Activated CD4-positive, alpha-beta T cell treated with anti-CD3 and anti-CD28 coated beads for 36 hours (primary cell): ENCODE data around the gene MRPL53. TPM values are rescaled to one million over a fixed set of nuclear protein-coding genes. Genes with fewer than 3 reads are reported as not detected.
A peak's percentile ranks its signal among the peaks of the same experiment; 100 is the strongest.
"Not testable (repeated sequence)": the region's sequence is repeated elsewhere in the genome, so short reads cannot be mapped to it uniquely, and the experiment has no call there.

Experiments used
- ATAC-seq: fragments of 200-7000 bp; cut with Tn5 transposase; one replicate; pipeline ENCODE4 v1.10.0; 2021; ENCODE audit warnings: mild to moderate bottlenecking, moderate library complexity
- CTCF ChIA-PET: fragments of 350-600 bp; sonication (Branson Sonifier 250); formaldehyde crosslinking; loops from one replicate; lab custom pipeline; 2021; ENCODE audit warnings: antibody characterized with exemption; lab: Charles Lee
- POLR2A ChIA-PET: fragments of 350-600 bp; sonication (Branson Sonifier 250); formaldehyde crosslinking; loops from one replicate; lab custom pipeline; 2021; ENCODE audit warnings: antibody characterized with exemption, inconsistent platforms; lab: Charles Lee
- DNase-seq: peaks from one replicate; pipeline ENCODE4 v3.0.0-alpha.2; 2020
- H3K27ac Mint-ChIP-seq: one replicate; pipeline ENCODE4 v1.8.0; 2021; ENCODE audit warnings: mixed read lengths
- H3K27me3 Mint-ChIP-seq: one replicate; pipeline ENCODE4 v1.8.0; 2021; ENCODE audit warnings: mixed read lengths
- H3K36me3 Mint-ChIP-seq: one replicate; pipeline ENCODE4 v1.8.0; 2021; ENCODE audit warnings: low read depth, mixed read lengths
- H3K4me1 Mint-ChIP-seq: one replicate; pipeline ENCODE4 v1.8.0; 2021; ENCODE audit warnings: mixed read lengths
- H3K4me3 Mint-ChIP-seq: one replicate; pipeline ENCODE4 v1.8.0; 2021; ENCODE audit warnings: mild to moderate bottlenecking, moderate library complexity, mixed read lengths
- H3K9me3 Mint-ChIP-seq: one replicate; pipeline ENCODE4 v1.8.0; 2021; ENCODE audit warnings: low read depth, mixed read lengths
- intact Hi-C, 2 experiments: fragments of 100-400 bp; cut with DNase I in 1 of 2; cut with micrococcal nuclease in 1 of 2; formaldehyde crosslinking; loops; one replicate each; pipeline versions ENCODE4 v1.14.2 to v1.15.1; 2022 to 2024; cut with DNase I, micrococcal nuclease
- total RNA-seq, 2 experiments: library from RNA; stranded (reverse); gene quantifications; one replicate each; pipeline ENCODE4 v1.2.3, GENCODE V29; 2021

The MRPL53 gene
- total RNA-seq, 2 experiments from 2014 or later, result 87.4 to 88.5 TPM

DNA sequence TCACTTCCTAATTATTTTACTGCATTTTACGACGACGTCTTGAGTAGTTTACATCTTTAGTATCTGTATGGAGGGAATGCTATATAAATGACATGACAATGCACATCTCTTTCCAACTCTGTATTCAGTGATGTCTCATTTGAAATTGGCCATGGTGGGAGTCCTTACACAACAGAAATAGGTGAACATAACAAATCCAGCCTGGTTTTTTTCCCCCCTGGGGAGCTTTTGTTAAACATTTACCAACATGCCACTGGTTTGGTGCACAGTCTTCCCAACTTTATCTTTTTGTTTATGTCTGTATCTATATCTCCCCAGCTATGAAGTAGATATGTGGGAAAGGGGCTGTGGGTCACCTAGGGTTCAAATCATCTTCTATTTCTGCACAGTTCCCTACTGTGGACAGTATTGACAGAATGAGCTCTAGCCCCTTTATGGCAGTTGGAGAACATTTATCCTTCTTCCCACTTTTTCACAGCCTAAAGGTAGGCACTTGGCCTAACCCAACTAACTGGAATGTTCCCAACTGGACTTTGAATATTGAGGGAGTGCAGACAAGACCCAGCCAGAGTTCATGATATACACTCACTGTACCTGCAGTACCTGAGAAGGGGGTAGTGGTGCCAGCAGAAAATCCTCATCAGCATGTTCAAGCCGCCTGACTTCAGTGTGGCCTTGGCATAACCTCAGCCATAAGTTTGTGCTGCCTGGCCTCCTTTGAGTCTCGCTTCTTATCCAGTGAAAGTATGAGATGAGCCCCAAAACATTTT, 25.1 kb downstream of the MRPL53 start:
- ChIA-PET POLR2A (no interaction called here), CTCF (interaction anchor here (0.7 kb wide), 1 partner anchor 198 kb away, joined by 3 read pairs; no protein-coding TSS in a partner anchor)
- Mint-ChIP-seq H3K27me3 (peaks cover 14% of the 10 kb centered on the region), H3K4me1 (peaks cover 1% of the 10 kb centered on the region), H3K4me3 (no peak overlapping the region), H3K36me3 (no peaks in the 10 kb centered on the region), H3K27ac (no peak overlapping the region), H3K9me3 (no peaks in the 10 kb centered on the region)
- no peak for ATAC-seq
- intact Hi-C loops, result no loop called here
- DNase-seq, result no peak

DNA sequence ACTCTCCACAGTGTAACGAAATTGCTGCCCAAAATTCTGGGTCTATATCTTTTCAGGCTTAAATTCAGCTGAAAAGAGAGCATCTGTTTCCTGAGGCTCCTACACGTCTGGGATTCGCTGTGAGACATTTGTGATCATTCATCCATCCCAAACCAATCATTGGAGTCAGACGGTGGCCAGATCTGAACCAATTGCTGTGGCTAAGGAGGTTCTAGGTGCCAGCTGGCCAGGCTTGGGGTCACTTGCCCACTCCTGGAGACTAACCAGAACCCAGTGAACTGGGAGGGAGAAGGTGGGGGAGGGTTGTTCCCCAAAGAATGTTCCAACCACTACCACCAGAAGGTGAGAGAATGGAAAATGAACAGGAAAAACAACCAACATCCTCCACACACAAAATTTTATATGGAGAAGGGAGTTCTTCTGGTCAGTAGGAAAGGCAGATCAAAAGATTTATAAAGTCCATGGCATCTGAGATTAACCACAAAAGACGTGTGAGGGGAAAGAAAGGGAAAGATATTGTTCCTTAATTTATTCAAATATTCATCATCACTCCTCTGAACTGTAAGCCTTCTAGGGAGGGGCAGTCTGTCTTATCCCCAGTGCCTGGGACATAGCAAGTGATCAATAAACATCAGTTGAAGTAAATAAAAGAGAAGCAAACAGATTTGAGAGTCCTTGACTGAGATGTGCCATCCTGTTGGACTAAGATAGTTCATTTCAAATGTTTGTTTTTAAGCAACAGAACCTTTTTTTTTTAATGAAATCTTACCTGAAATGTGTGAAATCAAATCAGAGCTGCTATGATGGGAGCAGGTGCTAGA, 27.8 kb downstream of the MRPL53 start:
- H3K9me3 Mint-ChIP-seq, result no peaks in the 10 kb centered on the region
- no peaks in the 10 kb centered on the region for H3K36me3 Mint-ChIP-seq
- peaks cover 22% of the 10 kb centered on the region for H3K27me3 Mint-ChIP-seq
- DNase-seq, result no peak
- POLR2A ChIA-PET, result interaction anchor here (0.6 kb wide), 1 partner anchor 14 kb away, joined by 3 read pairs; the partner anchor contains the start of gene WBP1
- H3K4me3 Mint-ChIP-seq, result no peak overlapping the region
- CTCF ChIA-PET, result no interaction called here
- H3K4me1 Mint-ChIP-seq, result peaks cover 10% of the 10 kb centered on the region
- no peak overlapping the region for H3K27ac Mint-ChIP-seq
- intact Hi-C loops, result no loop called here
- no peak for ATAC-seq

DNA sequence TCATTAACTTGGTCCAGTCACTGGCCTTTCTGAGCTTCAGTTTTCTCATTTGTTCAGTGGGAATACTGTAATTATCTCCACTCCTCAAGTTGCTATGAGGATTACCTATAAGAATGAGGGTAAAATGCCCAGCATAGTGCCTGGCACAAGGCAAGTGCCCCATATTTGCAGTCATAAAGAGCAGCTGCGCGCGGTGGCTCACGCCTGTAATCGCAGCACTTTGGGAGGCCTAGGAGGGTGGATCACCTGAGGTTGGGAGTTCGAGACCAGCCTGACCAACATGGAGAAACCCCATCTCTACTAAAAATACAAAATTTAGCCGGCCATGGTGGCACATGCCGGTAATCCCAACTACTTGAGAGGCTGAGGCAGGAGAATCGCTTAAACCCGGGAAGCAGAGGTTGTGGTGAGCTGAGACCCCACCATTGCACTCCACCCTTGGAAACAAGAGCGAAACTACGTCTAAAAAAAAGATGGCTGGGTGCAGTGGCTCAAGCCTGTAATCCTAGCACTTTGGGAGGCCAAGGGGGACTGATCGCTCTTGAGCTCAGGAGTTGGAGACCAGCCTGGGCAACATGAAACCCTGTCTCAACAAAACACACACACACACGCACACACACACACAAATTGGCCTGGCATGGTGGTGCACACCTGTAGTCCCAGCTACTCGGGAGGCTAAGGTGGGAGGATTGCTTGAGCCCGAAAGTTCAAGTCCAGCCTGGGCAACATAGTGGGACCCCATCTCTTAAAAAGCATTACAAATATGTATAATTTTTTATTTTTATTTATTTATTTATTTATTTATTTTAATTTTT, 29.8 kb downstream of the MRPL53 start:
- H3K4me1 Mint-ChIP-seq, intact Hi-C loops, POLR2A ChIA-PET, H3K9me3 Mint-ChIP-seq, DNase-seq, H3K36me3 Mint-ChIP-seq, ATAC-seq: not testable (repeated sequence)
- peak overlapping the region; percentile 37 for H3K27ac Mint-ChIP-seq
- CTCF ChIA-PET, result interaction anchor here (2.5 kb wide), 1 partner anchor 12 kb away, joined by 12 read pairs; the partner anchor contains the start of gene INO80B
- peak overlapping the region; percentile 44 for H3K4me3 Mint-ChIP-seq
- peaks cover 33% of the 10 kb centered on the region for H3K27me3 Mint-ChIP-seq

DNA sequence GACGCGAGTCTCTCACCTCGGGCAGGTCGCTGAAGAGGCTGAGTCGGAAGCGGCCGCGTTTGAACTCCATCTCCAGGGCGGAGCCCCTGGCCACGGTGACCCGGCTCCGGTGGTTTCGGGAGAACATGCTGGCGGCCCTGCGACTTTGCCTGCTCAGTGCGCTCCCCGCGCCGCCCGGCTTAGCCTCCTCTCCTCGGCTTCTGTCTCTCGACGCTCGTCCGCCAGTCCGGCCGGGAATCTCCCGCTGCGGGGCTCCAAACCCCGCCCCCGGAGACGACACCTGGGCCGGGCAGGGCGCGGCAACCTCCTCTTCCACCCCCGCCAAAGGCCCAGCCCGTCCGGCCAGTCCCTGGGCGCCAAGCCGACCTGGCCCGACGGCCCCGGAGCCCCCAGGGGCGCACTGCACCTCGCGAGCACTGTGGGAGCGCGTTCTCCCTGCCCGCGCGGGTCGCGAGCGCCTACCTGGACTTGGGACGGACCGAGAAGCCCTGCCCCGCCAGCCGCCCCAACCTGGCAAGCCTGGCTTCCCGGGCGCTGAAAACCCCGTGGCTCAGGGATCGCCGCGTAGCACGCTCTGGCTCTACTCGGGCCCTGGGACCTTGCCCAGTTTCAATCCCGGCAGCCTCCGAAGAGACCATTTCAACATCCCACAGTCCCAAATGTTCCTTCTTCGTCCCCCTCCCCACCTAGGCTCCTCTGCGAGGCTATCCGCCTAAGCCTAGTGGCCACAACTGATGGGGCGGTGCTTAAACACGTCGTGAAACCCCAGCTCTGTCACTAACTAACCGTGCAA, 30.6 kb downstream of the MRPL53 start, which contains the start of gene RTKN:
Gene RTKN, minus strand, starts transcription at position 248 of the 793 bp plus-strand sequence. Its CDS starts 121 bp downstream, at position 127.
- H3K4me3 Mint-ChIP-seq, result peak within 1 kb of the TSS; percentile 44
- DNase-seq, result peak; percentile 63
- H3K9me3 Mint-ChIP-seq, result no peaks in the 10 kb centered on the region
- H3K27ac Mint-ChIP-seq, result peak within 1 kb of the TSS; percentile 37
- no peaks in the 10 kb centered on the region for H3K36me3 Mint-ChIP-seq
- peaks cover 31% of the 10 kb centered on the region for H3K27me3 Mint-ChIP-seq
- POLR2A ChIA-PET, result no interaction called here
- ATAC-seq, result no peak
- H3K4me1 Mint-ChIP-seq, result peaks cover 10% of the 10 kb centered on the region
- CTCF ChIA-PET, result interaction anchor here (0.6 to 2.5 kb wide), 4 partner anchors 13 to 257 kb away, joined by 3 to 12 read pairs (median 5); partner anchors contain the start of gene INO80B
- intact Hi-C loops, result loop anchor here in 1 of 2 experiments (1.0 kb wide), 1 partner anchor 12 kb away; no protein-coding TSS in a partner anchor

DNA sequence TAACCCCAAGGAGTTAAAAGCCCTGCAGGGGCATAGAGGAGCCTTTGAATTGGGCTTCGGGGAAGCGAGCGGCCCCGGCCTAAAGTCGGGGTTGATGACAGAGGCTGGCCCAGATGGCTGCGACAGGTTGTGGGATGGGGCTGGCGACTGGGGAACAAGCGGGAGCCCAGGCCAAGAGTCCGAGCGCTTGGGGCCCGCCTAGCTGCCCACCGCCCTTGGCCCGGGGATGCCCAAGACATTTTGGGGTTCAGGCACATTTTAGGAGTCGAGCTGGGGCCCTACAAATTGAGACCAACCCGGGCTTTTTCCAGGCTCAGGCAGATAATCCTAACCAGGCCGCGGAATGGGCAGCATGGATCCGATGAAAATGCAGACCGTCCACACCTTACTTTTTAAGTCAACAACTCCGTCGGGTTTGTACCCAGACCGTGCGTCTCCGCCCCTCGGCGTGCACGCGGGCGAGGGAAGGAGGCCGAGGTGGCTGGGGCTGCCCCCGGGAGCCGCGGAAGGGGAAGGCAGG, 31.2 kb downstream of the MRPL53 start:
- no peaks in the 10 kb centered on the region for H3K9me3 Mint-ChIP-seq
- intact Hi-C loops, result loop anchor here in 1 of 2 experiments (1.0 kb wide), 1 partner anchor 13 kb away; no protein-coding TSS in a partner anchor
- H3K36me3 Mint-ChIP-seq, result no peaks in the 10 kb centered on the region
- no peak for DNase-seq
- ChIA-PET CTCF (interaction anchor here (0.6 to 1.8 kb wide), 7 partner anchors 10 to 256 kb away, joined by 3 to 8 read pairs (median 5); partner anchors contain the start of gene INO80B), POLR2A (no interaction called here)
- peak overlapping the region; percentile 10 for H3K4me3 Mint-ChIP-seq
- ATAC-seq, result peak; percentile 57
- peaks cover 10% of the 10 kb centered on the region for H3K4me1 Mint-ChIP-seq
- peaks cover 31% of the 10 kb centered on the region for H3K27me3 Mint-ChIP-seq
- no peak overlapping the region for H3K27ac Mint-ChIP-seq

DNA sequence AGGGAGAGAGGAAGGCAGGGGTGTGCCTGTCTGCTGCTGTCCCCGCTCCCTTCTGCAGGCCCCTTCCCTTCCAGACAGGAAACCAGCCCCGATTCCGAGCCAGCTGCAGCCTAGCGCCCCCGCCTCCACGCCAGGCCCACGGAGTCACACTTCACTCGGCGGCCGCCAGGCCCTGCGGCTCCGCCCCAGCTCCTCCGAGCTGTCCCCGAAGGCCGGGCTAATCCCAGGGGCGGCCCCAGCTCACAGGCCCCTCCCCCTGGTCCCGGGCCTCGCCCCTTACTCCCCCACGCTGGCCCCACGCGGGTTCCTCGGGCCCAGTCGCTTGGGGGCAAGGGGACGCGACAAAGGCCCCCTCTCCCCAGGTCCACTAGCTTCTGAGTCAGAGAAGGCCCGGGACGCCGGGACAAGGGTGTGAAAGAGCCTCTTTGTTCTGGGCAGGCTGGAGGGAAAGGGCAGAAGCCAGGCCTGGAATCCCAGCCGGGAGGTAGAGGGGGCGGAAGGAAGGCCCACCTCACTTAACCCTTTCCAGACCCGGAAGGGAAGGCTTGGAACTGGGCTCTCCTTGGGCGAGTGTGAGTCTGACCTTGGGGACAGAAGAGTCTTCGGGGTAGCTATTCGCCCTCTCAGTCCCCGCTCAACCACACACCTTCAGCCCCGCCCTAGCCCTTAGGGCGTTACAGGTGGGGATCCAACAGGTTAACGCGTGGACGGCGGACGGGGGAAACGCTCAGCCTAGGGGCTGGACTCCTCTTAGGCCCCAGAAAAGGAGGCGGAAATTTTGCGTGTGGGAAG, 31.9 kb downstream of the MRPL53 start:
- no peaks in the 10 kb centered on the region for H3K9me3 Mint-ChIP-seq
- no peaks in the 10 kb centered on the region for H3K36me3 Mint-ChIP-seq
- ChIA-PET CTCF (interaction anchor here (0.7 to 1.8 kb wide), 11 partner anchors 9 to 191 kb away, joined by 3 to 8 read pairs (median 5); partner anchors contain the start of genes INO80B and PCGF1), POLR2A (interaction anchor here (0.6 kb wide), 1 partner anchor 13 kb away, joined by 5 read pairs; no protein-coding TSS in a partner anchor)
- DNase-seq, result peak; percentile 77
- no peak overlapping the region for H3K27ac Mint-ChIP-seq
- peaks cover 10% of the 10 kb centered on the region for H3K4me1 Mint-ChIP-seq
- no peak overlapping the region for H3K4me3 Mint-ChIP-seq
- ATAC-seq, result peak; percentile 94
- intact Hi-C loops, result loop anchor here in 1 of 2 experiments (1.0 kb wide), 2 partner anchors 14 to 19 kb away; partner anchors contain the start of genes C2orf81 and WDR54
- peaks cover 31% of the 10 kb centered on the region for H3K27me3 Mint-ChIP-seq

DNA sequence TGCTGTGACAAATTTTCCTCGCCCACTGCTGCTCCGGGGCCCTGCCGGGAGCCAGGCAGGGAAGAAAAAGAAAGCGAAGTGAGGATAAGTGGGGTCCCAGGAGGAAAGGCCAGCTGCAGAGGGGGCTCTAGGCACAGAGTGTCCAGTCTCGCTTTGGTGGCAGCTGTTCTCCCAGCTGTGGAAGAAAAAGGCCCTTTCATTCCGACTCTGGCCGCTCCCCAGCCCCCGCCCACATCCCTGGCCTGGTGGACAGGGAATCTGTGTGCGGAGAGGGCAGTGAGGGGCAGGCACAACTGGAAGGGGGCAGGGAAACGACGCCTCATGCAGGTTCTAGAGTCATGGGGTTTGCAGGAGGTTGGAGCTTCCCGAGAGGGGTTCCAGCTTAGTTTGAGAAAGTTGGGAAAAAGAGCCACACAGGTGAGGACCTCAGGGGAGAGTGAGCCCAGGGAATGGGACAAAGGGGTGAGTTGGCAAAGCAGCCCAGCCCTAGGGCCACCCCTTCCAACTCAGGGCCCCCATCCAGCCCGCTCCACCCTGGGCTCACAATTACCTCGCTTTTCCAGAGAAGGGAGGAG, 32.6 kb downstream of the MRPL53 start:
- H3K36me3 Mint-ChIP-seq, result no peaks in the 10 kb centered on the region
- ChIA-PET CTCF (interaction anchor here (0.7 to 1.8 kb wide), 10 partner anchors 9 to 190 kb away, joined by 3 to 8 read pairs (median 4); partner anchors contain the start of genes INO80B and PCGF1), POLR2A (interaction anchor here (0.6 to 1.2 kb wide), 2 partner anchors 14 to 15 kb away, joined by 3 to 5 read pairs; no protein-coding TSS in a partner anchor)
- peaks cover 10% of the 10 kb centered on the region for H3K4me1 Mint-ChIP-seq
- H3K9me3 Mint-ChIP-seq, result no peaks in the 10 kb centered on the region
- H3K27me3 Mint-ChIP-seq, result peaks cover 31% of the 10 kb centered on the region
- no peak for ATAC-seq
- H3K27ac Mint-ChIP-seq, result no peak overlapping the region
- intact Hi-C loops, result loop anchor here in 1 of 2 experiments (1.0 kb wide), 1 partner anchor 19 kb away; the partner anchor contains the start of genes C2orf81 and WDR54
- H3K4me3 Mint-ChIP-seq, result peak overlapping the region; percentile 26
- no peak for DNase-seq

DNA sequence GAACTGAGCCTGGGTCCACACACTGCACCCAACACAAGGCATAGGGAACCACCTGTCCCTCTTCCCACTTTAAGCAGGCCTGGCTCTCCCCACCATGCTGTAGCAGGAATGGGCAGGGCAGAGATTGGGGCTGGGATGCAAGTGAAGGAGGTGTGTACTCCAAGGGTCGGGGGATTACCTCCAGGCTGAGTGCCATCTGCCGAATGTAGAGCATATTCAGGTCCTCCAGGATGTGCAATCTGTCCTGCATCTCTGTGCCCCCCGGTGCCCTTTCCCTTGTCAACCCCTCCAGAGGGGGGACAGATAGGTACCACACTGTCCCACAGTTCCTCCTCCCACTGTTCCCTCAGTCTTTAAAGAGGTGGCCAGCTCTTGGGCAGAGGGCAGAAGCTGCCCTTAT, 33.1 kb downstream of the MRPL53 start:
- H3K4me3 Mint-ChIP-seq, result no peak overlapping the region
- no peak for DNase-seq
- H3K9me3 Mint-ChIP-seq, result no peaks in the 10 kb centered on the region
- no peak for ATAC-seq
- peaks cover 10% of the 10 kb centered on the region for H3K4me1 Mint-ChIP-seq
- peaks cover 26% of the 10 kb centered on the region for H3K27me3 Mint-ChIP-seq
- POLR2A ChIA-PET, result interaction anchor here (1.2 kb wide), 1 partner anchor 15 kb away, joined by 3 read pairs; no protein-coding TSS in a partner anchor
- CTCF ChIA-PET, result interaction anchor here (1.2 to 1.8 kb wide), 4 partner anchors 15 to 189 kb away, joined by 4 to 8 read pairs (median 6); partner anchors contain the start of gene INO80B
- intact Hi-C loops, result no loop called here
- H3K27ac Mint-ChIP-seq, result no peak overlapping the region
- no peaks in the 10 kb centered on the region for H3K36me3 Mint-ChIP-seq

DNA sequence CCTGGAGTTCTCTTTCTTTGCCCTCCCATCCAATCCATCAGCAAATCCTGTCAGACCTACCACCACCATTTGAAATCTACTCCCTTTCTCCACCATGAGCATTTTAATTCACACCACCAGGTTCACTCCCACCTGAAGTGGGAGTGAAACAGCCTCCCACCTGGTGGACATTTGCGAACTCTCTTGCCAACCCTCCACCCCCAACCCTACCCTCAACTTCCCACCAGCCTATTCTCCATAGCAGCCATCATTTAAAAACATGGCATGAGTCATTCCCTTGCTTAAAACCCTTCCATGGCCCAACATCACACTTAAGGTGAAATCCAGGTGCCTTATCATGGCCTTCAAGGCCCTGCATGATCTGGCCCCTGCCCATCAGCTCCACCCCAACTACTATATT, 34.2 kb downstream of the MRPL53 start:
- H3K4me1 Mint-ChIP-seq, result peaks cover 10% of the 10 kb centered on the region
- POLR2A ChIA-PET, result interaction anchor here (1.2 kb wide), 1 partner anchor 16 kb away, joined by 3 read pairs; no protein-coding TSS in a partner anchor

More for the DNA sequence above, 34.2 kb downstream of the MRPL53 start:
- no peak for ATAC-seq
- no peaks in the 10 kb centered on the region for H3K36me3 Mint-ChIP-seq
- CTCF ChIA-PET, result interaction anchor here (0.7 kb wide), 1 partner anchor 11 kb away, joined by 5 read pairs; no protein-coding TSS in a partner anchor
- peaks cover 23% of the 10 kb centered on the region for H3K27me3 Mint-ChIP-seq
- no peak overlapping the region for H3K4me3 Mint-ChIP-seq
- no peak for DNase-seq
- H3K9me3 Mint-ChIP-seq, result no peaks in the 10 kb centered on the region
- intact Hi-C loops, result no loop called here
- H3K27ac Mint-ChIP-seq, result no peak overlapping the region
